Fibroblast of skin of back (primary cell): ENCODE measurements around the gene SEMA6A.
"Not testable (repeated sequence)": the region's sequence is repeated elsewhere in the genome, so short reads cannot be mapped to it uniquely, and the experiment has no call there.

Source experiments
- DNase-seq: peaks from one replicate; pipeline ENCODE4 v3.0.0-alpha.2; 2013

The SEMA6A gene

GRCh38 chr5:116523182-116523581 lies 51.4 kb downstream of the SEMA6A start:
- not testable (repeated sequence) for DNase-seq

DNA sequence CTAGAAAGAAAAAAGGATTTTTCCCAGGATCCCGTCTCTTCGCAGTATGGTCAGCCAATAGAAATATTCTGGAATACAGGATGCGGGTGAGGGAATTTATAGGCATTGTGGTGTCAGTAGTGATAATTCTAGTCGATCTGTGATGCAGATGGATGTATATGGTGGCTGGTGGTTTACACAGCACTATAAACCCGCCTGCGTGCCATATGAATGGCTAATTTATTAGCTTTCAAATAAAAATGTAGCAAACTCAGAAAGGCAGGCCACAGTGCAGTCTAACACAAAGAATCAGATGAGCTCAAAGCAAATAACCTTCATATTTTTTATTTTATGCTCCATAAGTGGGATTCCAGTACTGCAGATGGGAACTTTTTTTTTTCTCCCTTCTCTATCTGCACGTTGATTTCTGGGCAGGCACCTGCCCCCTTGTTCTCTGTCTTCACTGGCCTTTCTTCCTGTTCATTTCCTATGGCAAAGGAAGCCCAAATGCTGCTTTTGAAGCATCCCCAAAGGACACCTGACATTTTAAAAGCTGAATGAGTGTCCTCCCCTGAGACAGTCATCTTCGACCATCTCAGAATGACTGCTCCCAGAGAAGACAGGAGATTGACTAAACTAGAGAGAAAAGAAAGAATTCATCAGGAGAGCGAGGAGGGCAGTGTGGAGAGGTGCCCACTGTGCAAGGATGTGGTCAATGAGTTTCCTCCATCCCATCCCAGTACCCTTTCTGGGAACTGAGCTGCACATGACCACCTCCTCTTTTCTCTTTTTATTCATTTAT lies 52.1 kb downstream of the SEMA6A start:
- no peak for DNase-seq

DNA sequence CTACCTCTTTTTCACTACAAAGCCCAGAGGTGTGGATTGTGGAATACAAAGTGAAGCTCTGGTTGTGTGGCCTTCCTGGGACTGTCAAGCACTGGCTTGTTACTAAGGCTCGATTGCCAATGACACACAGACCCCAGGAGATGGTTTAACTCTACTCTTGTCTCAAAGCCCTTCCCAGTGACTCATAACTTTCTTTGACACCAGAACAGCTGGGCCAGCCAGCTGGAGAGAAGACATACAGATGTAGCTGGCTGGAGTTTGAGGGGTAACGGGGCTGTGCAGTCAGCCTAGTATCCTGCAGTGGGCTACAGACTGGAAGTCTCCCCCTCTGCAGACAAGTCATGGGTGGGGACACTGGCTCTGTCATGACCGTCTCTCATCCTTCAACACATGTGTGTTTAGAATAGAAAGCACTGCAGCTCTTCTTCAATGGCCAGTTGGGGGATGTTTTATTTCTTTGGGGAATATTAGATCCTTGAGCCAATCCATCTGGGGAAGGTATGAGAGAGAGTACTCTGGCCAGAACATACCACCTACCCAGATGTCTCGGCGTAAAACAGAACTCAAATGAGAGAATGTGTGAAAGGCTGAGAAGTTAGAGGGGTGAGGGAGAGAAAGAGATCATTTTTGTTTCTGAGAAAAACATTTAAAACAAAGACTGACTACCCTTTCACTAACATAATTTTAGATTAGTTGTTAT lies 53.3 kb downstream of the SEMA6A start:
- DNase-seq, result peak; percentile 30

GRCh38 chr5:116520771-116521170 lies 53.9 kb downstream of the SEMA6A start:
- DNase-seq, result no peak

- DNase-seq, result no peak
Observed at GRCh38 chr5:116518423-116518822, 56.2 kb downstream of the SEMA6A start.

GRCh38 chr5:116517488-116517887 lies 57.1 kb downstream of the SEMA6A start:
- no peak for DNase-seq

GRCh38 chr5:116516021-116516420 lies 58.6 kb downstream of the SEMA6A start:
- no peak for DNase-seq

DNA sequence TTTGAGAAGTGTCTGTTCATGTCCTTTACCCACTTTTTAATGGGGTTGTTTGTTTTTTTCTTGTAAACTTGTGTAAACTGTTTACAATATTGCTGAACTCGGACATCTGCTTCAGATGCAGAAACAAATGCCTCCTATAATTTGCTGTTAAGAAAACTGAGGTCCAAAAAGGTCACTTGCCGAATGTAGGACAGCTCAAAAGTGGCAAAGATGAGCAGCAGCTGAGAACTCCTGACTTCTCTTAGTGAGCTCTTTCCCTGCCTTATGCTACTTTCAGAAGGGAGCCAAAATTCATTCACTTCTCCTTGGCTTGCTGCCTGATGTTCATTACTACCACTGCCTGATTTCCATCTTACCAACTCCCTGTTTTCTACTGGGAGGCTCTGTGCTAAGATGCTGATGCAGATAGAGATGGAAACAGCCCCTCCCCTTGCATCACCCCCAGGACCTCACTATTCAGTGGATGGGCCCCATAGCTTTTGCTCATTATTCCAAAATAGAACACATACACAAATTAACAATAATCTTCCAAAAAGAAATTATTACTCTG lies 60.1 kb downstream of the SEMA6A start:
- no peak for DNase-seq

GRCh38 chr5:116510517-116510916 lies 64.1 kb downstream of the SEMA6A start:
- peak; percentile 51 for DNase-seq

DNA sequence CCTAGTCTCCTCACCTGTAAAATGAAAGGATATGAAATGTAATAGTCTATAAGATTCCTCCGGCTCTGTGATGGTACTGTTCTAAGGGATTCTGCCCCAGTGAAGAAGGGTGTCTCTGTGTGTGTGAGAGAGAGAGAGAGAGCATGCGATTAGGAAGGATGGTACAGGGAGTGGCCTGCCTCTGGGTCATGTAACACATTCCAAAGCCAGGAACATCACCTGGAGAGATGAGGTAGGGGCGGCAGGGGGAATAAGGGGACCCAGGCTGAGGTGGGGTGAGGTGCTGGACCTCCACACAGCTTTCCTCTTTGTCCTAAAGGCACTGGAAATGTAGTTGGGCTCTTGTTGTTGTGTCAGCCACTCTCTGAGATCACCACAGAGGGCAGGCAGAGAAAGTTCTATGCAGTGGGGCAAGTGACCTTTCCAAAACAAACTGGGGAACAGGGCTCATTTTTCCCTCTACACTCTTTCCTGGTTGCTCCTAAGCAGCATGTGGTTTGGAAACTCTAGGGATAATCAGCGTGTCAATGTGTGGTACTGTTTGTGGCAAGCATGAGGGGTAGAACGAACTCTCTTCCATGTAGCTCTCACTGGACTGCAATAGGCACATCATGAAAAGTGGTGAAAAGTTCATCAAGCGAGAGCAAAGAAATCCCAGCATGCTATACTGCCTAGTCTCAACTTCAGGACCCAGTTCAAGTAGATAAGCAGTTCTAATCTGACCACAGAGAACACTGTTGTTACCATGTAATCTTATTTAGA lies 65.0 kb downstream of the SEMA6A start:
- no peak for DNase-seq

GRCh38 chr5:116508835-116509234 lies 65.8 kb downstream of the SEMA6A start:
- no peak for DNase-seq

GRCh38 chr5:116507941-116508655 lies 66.5 kb downstream of the SEMA6A start:
- no peak for DNase-seq

- DNase-seq, result peak; percentile 25
Observed at GRCh38 chr5:116507051-116507537, 67.5 kb downstream of the SEMA6A start.

- no peak for DNase-seq
Observed at GRCh38 chr5:116506488-116506887, 68.1 kb downstream of the SEMA6A start.

DNA sequence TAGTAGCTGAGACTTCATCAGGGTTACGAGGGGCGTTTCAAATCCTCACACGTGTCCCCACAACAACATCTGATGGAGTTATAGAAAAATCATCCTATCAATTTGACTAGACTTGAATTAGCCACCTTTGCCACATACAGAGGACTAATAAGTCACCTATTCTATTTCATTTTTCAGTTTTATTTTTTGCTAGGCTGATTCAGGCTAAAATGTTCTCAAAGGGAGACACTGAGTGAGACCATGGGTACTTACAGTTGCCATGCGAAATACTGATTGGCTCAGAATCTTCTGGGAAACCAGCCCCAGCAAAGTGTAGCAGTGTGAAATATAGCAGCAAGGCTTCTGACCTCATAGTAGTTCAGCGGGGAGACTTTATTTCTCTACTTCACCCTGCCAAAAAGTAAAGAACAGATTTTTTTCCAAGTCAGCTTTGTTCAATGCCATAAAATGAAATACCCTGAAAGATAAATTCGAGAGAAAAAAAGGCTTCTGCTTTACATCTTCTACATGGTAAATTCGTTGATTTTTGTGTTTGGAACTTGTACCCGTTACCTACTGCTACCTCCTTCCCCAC lies 69.9 kb downstream of the SEMA6A start:
- no peak for DNase-seq

DNA sequence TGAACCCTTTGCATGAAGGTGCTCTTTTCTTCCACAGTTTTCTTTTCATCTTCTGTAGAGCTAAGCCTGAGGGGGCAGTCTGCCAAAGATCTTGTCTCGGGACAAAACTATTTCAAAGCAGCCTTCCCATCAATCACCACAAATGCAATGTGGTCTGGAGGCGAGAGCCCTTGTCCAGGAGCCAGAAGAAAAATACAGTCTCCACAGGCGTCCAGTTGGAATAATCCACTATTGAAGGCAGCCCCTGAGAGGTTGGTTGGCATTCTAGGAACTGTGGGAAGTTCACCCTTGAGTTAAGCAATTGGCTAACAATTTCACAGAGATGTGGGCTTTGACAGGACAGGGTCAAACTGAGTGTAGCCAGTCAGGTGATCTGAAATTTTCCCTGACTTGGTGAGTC lies 72.0 kb downstream of the SEMA6A start:
- DNase-seq, result peak; percentile 22

DNA sequence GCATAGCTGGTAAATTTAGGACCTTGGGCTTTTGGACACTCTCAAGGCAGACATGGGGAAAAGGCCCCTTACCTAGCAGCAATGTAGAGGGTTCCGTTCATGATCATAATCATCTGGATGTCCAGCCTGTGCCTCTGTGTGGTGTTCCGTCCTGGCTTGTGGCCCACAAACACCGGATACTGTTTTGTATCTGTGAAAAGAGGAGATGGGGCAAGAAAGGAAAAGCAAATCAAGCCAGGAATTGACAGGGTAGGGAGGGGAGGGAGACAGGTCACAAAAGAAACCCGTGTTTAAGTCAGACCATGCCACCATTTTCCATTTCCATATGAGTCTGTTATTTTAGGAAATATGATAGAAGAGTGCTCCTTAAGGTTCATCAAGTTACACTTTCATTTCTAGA lies 72.5 kb downstream of the SEMA6A start:
- DNase-seq, result no peak

DNA sequence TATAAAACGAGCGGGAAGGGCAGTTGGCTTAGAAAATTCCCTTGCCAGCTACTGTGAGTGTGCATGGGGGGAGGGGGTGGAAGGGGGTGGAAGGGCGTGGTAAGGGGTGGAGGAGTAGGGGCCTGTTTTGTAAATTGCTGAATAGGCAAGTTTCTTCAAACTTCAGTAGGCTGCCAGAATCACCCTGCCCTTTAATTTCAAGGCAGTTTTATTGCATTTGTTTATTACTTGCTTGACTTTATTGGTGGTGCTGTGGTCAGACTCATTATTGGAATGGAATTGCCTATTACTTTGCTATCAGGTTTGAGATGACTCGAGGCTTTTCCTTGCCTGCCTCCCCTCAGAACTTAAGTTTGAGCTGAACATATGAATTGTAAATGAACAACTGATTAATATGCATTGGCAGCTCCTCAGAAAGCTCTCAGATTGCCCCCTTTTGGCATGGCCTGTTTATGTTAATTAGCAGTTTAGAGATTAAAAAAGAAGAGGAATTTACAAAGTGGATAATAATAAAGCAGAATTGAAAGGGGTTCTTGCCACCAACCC lies 76.0 kb downstream of the SEMA6A start:
- no peak for DNase-seq

DNA sequence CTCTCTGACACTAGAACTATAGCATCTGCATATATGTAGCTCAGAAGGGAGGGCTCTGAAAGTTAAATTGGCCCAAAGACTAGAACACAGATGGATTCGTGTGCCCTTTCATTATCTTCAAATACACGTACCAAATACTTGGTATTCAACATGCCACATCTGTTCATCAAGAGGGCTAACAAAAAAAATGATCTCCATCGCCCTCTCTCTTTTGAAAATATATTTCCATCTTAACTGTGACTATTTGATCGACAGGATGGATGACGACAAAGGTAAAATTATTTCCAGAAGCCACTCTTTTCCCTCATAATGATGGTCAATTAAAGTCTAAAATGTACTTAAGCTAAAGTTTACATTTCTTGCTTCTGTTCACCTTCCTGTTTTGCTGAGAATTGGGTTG lies 77.0 kb downstream of the SEMA6A start:
- no peak for DNase-seq

- DNase-seq, result no peak
Observed at GRCh38 chr5:116495786-116496357, 78.8 kb downstream of the SEMA6A start.

DNA sequence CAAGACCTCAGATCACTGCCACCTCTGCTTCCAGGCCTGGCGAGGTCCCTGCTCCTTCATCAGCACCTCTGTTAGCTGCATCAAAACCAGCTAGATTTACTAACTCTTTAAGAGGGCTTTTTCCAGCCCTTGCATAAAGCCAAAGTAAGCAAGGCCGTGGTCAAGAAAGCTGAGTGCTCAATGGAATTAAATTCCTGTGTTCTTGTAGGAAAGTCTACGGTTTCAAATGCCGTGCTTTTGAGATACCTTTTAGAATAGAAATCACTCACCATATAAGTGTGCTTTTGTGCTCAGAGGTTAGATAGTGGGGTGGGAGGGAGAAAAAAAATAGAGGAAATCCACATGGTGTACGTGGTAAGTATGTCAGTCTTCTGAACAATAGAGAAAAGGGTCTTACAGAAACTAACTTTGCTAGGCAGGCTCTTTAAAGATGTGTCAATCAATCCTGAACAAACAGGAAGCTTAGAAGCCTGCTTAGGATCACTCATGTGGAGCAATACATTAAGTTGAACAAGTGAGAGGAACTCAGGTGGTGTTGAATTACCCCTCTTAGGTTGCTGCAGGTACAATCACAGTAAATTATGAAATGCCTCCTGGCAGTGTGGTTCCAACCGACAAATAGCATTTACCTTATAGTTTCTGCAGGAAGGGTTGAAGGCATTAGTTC lies 79.7 kb downstream of the SEMA6A start:
- no peak for DNase-seq
